Caco-2 (cell line): ENCODE measurements around the gene TSHZ1. TPM values are rescaled to one million over a fixed set of nuclear protein-coding genes. Genes with fewer than 3 reads are reported as not detected.

Experiments
- BruUV-seq: library from RNA; stranded (reverse); fragments of 400-500 nt; replicated peaks from 2 replicates; lab custom pipeline; 2021; lab: Mats Ljungman, UMichigan
- CTCF ChIA-PET: fragments of 300-600 bp; sonication (Branson Sonifier 250); formaldehyde crosslinking; loops from one replicate; lab custom pipeline; 2022; ENCODE audit warnings: antibody characterized with exemption; lab: Charles Lee
- POLR2A ChIA-PET: fragments of 300-600 bp; sonication (Branson Sonifier 250); formaldehyde crosslinking; loops from one replicate; lab custom pipeline; 2022; ENCODE audit warnings: antibody characterized with exemption; lab: Charles Lee
- DNase-seq, 2 experiments: peaks; one replicate each; pipeline versions ENCODE4 v3.0.0 to v3.0.0-alpha.2; 2020 to 2022
- H3K27me3 ChIP-seq: replicated peaks from 2 replicates; pipeline ENCODE4 v1.6.0; 2011; ENCODE audit warnings: low read length; ENCODE audit not compliant: control insufficient read depth, insufficient read depth
- H3K36me3 ChIP-seq: 2 replicates; pipeline ENCODE4 v1.5.1; 2011; ENCODE audit warnings: low read length; ENCODE audit not compliant: control insufficient read depth, insufficient read depth
- H3K4me1 ChIP-seq: fragments of 250-450 bp; sonication (Bioruptor Pico); 2 replicates; pipeline ENCODE4 v1.5.1; 2020; ENCODE audit warnings: mild to moderate bottlenecking
- H3K4me3 ChIP-seq: 2 replicates; pipeline ENCODE4 v1.5.1; 2011; ENCODE audit warnings: low read depth, mild to moderate bottlenecking, control low read depth, low read length
- H3K9me3 ChIP-seq: fragments of 250-450 bp; sonication (Bioruptor Pico); 2 replicates; pipeline ENCODE4 v1.5.1; 2020; ENCODE audit warnings: mild to moderate bottlenecking, moderate library complexity
- H3K27ac Mint-ChIP-seq: one replicate; pipeline ENCODE4 v1.8.0; 2022; ENCODE audit warnings: mixed read lengths; ENCODE audit not compliant: unreplicated experiment
- H3K27me3 Mint-ChIP-seq: one replicate; pipeline ENCODE4 v1.8.0; 2022; ENCODE audit warnings: mixed read lengths; ENCODE audit not compliant: insufficient read depth, unreplicated experiment
- H3K36me3 Mint-ChIP-seq: one replicate; pipeline ENCODE4 v1.8.0; 2022; ENCODE audit warnings: mild to moderate bottlenecking, mixed read lengths; ENCODE audit not compliant: insufficient read depth, unreplicated experiment
- H3K4me1 Mint-ChIP-seq: one replicate; pipeline ENCODE4 v1.8.0; 2022; ENCODE audit warnings: low read depth, mixed read lengths; ENCODE audit not compliant: unreplicated experiment
- H3K4me3 Mint-ChIP-seq: one replicate; pipeline ENCODE4 v1.8.0; 2022; ENCODE audit warnings: mild to moderate bottlenecking, moderate library complexity, mixed read lengths; ENCODE audit not compliant: unreplicated experiment
- H3K9me3 Mint-ChIP-seq: one replicate; pipeline ENCODE4 v1.8.0; 2022; ENCODE audit warnings: mixed read lengths; ENCODE audit not compliant: unreplicated experiment
- CTCF ChIP-seq, 2 experiments: fragments of 200-600 bp in 1 of 2; IDR thresholded peaks; 1 replicate in 1 of 2; 2 replicates in 1 of 2; pipeline versions ENCODE4 v1.5.1 to v1.8.0; 2011 to 2022; ENCODE audit warnings: antibody characterized with exemption in 1 of 2, control low read depth in 1 of 2, inconsistent platforms in 1 of 2, low read depth in 1 of 2, low read length in 1 of 2, mild to moderate bottlenecking in 1 of 2, moderate library complexity in 1 of 2; ENCODE audit not compliant: insufficient read depth in 1 of 2, severe bottlenecking in 1 of 2, unreplicated experiment in 1 of 2
- intact Hi-C: fragments of 100-400 bp; cut with micrococcal nuclease; formaldehyde crosslinking; loops from one replicate; pipeline ENCODE4 v1.10.0; 2022; ENCODE audit not compliant: unreplicated experiment
- total RNA-seq: library from RNA; stranded (reverse); gene quantifications from 2 replicates; pipeline ENCODE4 v1.2.3, GENCODE V29; 2022

The TSHZ1 gene
- total RNA-seq, 1 experiment from 2014 or later, result 4.4 TPM

DNA sequence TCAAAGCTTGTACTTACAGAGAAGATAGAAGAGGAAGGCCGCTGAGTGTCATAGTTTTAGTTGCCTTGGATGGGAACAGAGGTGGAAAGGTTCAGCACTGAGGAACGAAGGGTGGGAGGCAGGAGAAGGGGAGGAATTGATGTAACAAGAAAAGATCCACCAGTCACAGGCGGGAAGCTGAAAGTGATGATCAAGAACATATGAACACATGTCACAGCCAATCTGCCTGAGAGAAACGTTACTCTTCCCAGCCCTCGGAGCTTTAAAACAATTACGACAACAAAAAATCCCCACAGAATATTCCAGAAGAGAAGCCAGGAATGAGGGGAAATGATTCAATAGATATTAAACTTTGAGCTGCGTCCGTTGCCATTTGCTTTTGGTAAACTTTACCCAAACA, 87.1 kb downstream of the TSHZ1 start:
- DNase-seq, result no peak
- POLR2A ChIA-PET, result no interaction called here
- H3K27ac Mint-ChIP-seq, result no peak overlapping the region
- Histone ChIP-seq H3K4me3 (no peak overlapping the region), H3K27me3 (no peaks in the 10 kb centered on the region), H3K9me3 (no peaks in the 10 kb centered on the region), H3K36me3 (no peaks in the 10 kb centered on the region), H3K4me1 (no peaks in the 10 kb centered on the region)
- H3K27me3 Mint-ChIP-seq, result no peaks in the 10 kb centered on the region
- intact Hi-C loops, result no loop called here
- no TSS peak for BruUV-seq
- H3K9me3 Mint-ChIP-seq, result no peaks in the 10 kb centered on the region
- no peak overlapping the region for H3K4me3 Mint-ChIP-seq
- no peaks in the 10 kb centered on the region for H3K36me3 Mint-ChIP-seq
- CTCF ChIA-PET, result no interaction called here
- no peaks in the 10 kb centered on the region for H3K4me1 Mint-ChIP-seq
- no peak for TF ChIP-seq CTCF (IDR thresholded peaks at IDR 0.05; ENCODE audit: insufficient read depth in 1 of 2, low read depth in 1 of 2, low read length in 1 of 2, severe bottlenecking in 1 of 2, unreplicated experiment in 1 of 2)

- Histone ChIP-seq H3K4me3 (no peak overlapping the region), H3K4me1 (no peaks in the 10 kb centered on the region), H3K36me3 (no peaks in the 10 kb centered on the region), H3K9me3 (no peaks in the 10 kb centered on the region), H3K27me3 (no peaks in the 10 kb centered on the region)
- ChIA-PET POLR2A (no interaction called here), CTCF (no interaction called here)
- Mint-ChIP-seq H3K9me3 (no peaks in the 10 kb centered on the region), H3K27me3 (no peaks in the 10 kb centered on the region), H3K4me3 (no peak overlapping the region), H3K36me3 (no peaks in the 10 kb centered on the region), H3K27ac (no peak overlapping the region), H3K4me1 (no peaks in the 10 kb centered on the region)
- no peak for TF ChIP-seq CTCF (IDR thresholded peaks at IDR 0.05; ENCODE audit: insufficient read depth in 1 of 2, low read depth in 1 of 2, low read length in 1 of 2, severe bottlenecking in 1 of 2, unreplicated experiment in 1 of 2)
- no peak for DNase-seq
- intact Hi-C loops, result no loop called here
- BruUV-seq, result no TSS peak
Measured at GRCh38 chr18:75304678-75305557, 94.3 kb downstream of the TSHZ1 start.

DNA sequence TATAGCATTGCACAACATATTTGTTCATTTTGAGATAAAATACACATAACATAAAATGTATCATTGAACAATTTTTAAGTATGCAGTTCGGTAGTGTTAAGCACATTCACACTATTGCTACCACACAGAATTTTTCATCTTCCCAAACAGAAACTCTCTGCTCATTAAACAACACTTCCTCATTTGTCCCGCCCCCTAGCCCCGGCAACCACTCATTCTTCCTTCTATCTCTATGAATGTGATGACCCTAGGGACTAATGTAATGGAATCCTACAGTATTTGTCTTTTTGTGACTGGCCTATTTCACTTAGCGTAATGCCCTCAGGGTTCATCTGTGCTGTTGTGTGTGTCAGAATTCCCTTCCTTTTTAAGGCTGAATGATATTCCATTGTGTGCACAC, 95.4 kb downstream of the TSHZ1 start:
- H3K4me1 Mint-ChIP-seq, result no peaks in the 10 kb centered on the region

More for the DNA sequence above, 95.4 kb downstream of the TSHZ1 start:
- CTCF ChIA-PET, result no interaction called here
- no peak for DNase-seq
- Histone ChIP-seq H3K9me3 (no peaks in the 10 kb centered on the region), H3K4me1 (no peaks in the 10 kb centered on the region), H3K4me3 (no peak overlapping the region), H3K27me3 (no peaks in the 10 kb centered on the region), H3K36me3 (no peaks in the 10 kb centered on the region)
- H3K36me3 Mint-ChIP-seq, result no peaks in the 10 kb centered on the region
- no TSS peak for BruUV-seq
- no peaks in the 10 kb centered on the region for H3K27me3 Mint-ChIP-seq
- POLR2A ChIA-PET, result no interaction called here
- no peak overlapping the region for H3K4me3 Mint-ChIP-seq
- intact Hi-C loops, result no loop called here
- H3K9me3 Mint-ChIP-seq, result peaks cover 9% of the 10 kb centered on the region
- no peak for TF ChIP-seq CTCF (IDR thresholded peaks at IDR 0.05; ENCODE audit: insufficient read depth in 1 of 2, low read depth in 1 of 2, low read length in 1 of 2, severe bottlenecking in 1 of 2, unreplicated experiment in 1 of 2)
- H3K27ac Mint-ChIP-seq, result no peak overlapping the region
